CD4-positive, alpha-beta T cell treated with Interleukin-4 for 4 hours (primary cell): ENCODE results near the gene NPM3.
"Not testable (repeated sequence)": the region's sequence is repeated elsewhere in the genome, so short reads cannot be mapped to it uniquely, and the experiment has no call there.

Experiments used
- DNase-seq: peaks from one replicate; pipeline ENCODE4 v3.0.0-alpha.2; 2020

NPM3 gene

GRCh38 chr10:101803511-101803910, 20.3 kb upstream of the NPM3 start:
- DNase-seq = no peak

- no peak for DNase-seq
Measured at GRCh38 chr10:101797403-101798059, 14.3 kb upstream of the NPM3 start.

GRCh38 chr10:101793526-101793925, 10.3 kb upstream of the NPM3 start:
- DNase-seq = no peak

- no peak for DNase-seq
Measured at GRCh38 chr10:101789686-101790085, 6.4 kb upstream of the NPM3 start.

- not testable (repeated sequence) for DNase-seq
Measured at GRCh38 chr10:101789231-101789630, 6.0 kb upstream of the NPM3 start.

- DNase-seq = no peak
Measured at GRCh38 chr10:101785801-101786200, 2.6 kb upstream of the NPM3 start.

- no peak for DNase-seq
Measured at GRCh38 chr10:101784558-101784957, 1.3 kb upstream of the NPM3 start.

- no peak for DNase-seq
Measured at GRCh38 chr10:101783736-101784118, 481 bp upstream of the NPM3 start.

GRCh38 chr10:101781984-101782810, 1.0 kb downstream of the NPM3 start:
- no peak for DNase-seq

GRCh38 chr10:101781655-101781983, 1.6 kb downstream of the NPM3 start:
- DNase-seq = no peak

GRCh38 chr10:101780818-101781654, 2.2 kb downstream of the NPM3 start:
- peak; percentile 70 for DNase-seq

GRCh38 chr10:101780187-101780817, 2.9 kb downstream of the NPM3 start:
- no peak for DNase-seq

- DNase-seq = peak; percentile 70
Measured at GRCh38 chr10:101779544-101780186, 3.6 kb downstream of the NPM3 start.

GRCh38 chr10:101778781-101779543, 4.3 kb downstream of the NPM3 start:
- peak; percentile 4 for DNase-seq

- DNase-seq = no peak
Measured at GRCh38 chr10:101778151-101778780, 5.0 kb downstream of the NPM3 start.

GRCh38 chr10:101777619-101778145, 5.6 kb downstream of the NPM3 start:
- no peak for DNase-seq

GRCh38 chr10:101776161-101776817, 7.0 kb downstream of the NPM3 start:
- no peak for DNase-seq

GRCh38 chr10:101775273-101776160, 7.7 kb downstream of the NPM3 start, which contains the start of gene FGF8:
Gene FGF8, minus strand, starts transcription at chr10:101776114. Its CDS starts 214 bp downstream, at chr10:101775900.
- DNase-seq = no peak

- no peak for DNase-seq
Measured at GRCh38 chr10:101774589-101775272, 8.5 kb downstream of the NPM3 start.
